Measurements from ENCODE around the gene FOXO3. TPM values are rescaled to one million over a fixed set of nuclear protein-coding genes. Genes with fewer than 3 reads are reported as not detected.

Gene FOXO3
- total RNA-seq, 1 experiment from 2014 or later = 43.8 TPM

DNA sequence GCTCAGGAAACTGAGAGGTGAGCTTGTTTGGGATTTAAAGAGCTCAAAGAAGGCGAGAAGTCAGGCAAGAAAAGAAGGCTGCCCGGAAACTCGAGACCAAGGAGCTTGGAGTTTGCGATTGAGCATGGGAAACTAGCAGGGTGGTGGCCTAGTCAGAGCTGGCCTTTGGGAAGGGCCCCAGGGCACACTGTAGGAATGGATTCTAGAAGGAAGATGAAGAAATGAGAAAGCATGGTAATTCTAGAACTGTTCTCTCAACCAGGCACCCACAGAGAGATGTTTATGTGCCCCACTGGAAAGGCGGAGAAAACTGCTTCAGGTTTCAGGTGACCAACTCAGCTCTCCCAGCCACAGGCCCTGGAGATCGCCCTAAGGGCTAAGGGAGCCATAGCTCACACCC is 126.2 kb downstream of the FOXO3 start:
- no peaks in the 10 kb centered on the region for H3K36me3 ChIP-seq (ENCODE audit: control insufficient read depth, insufficient read depth, low read length)
- ChIA-PET CTCF (no interaction called here), POLR2A (no interaction called here)
- H3K27ac ChIP-seq (ENCODE audit: low read length) = no peak overlapping the region
- TF ChIP-seq, protein P1, sequence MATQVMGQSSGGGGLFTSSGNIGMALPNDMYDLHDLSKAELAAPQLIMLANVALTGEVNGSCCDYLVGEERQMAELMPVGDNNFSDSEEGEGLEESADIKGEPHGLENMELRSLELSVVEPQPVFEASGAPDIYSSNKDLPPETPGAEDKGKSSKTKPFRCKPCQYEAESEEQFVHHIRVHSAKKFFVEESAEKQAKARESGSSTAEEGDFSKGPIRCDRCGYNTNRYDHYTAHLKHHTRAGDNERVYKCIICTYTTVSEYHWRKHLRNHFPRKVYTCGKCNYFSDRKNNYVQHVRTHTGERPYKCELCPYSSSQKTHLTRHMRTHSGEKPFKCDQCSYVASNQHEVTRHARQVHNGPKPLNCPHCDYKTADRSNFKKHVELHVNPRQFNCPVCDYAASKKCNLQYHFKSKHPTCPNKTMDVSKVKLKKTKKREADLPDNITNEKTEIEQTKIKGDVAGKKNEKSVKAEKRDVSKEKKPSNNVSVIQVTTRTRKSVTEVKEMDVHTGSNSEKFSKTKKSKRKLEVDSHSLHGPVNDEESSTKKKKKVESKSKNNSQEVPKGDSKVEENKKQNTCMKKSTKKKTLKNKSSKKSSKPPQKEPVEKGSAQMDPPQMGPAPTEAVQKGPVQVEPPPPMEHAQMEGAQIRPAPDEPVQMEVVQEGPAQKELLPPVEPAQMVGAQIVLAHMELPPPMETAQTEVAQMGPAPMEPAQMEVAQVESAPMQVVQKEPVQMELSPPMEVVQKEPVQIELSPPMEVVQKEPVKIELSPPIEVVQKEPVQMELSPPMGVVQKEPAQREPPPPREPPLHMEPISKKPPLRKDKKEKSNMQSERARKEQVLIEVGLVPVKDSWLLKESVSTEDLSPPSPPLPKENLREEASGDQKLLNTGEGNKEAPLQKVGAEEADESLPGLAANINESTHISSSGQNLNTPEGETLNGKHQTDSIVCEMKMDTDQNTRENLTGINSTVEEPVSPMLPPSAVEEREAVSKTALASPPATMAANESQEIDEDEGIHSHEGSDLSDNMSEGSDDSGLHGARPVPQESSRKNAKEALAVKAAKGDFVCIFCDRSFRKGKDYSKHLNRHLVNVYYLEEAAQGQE (IDR thresholded peaks at IDR 0.05; ENCODE audit: insufficient read depth in 1 of 2, low read depth in 2 of 2, low read length in 1 of 2) = no peak
- TF ChIP-seq TCF7L2 (IDR thresholded peaks at IDR 0.05; ENCODE audit: low read depth, low read length) = no peak
- no peak for TF ChIP-seq POLR2AphosphoS5 (IDR thresholded peaks at IDR 0.05; ENCODE audit: low read depth, low read length)
- TF ChIP-seq CTCF (IDR thresholded peaks at IDR 0.05) = no peak
- TF ChIP-seq SIN3A (IDR thresholded peaks at IDR 0.05; ENCODE audit: borderline replicate concordance, insufficient read depth, low read depth, low read length) = no peak
- in situ Hi-C loops (cut with HindIII; ENCODE audit: low pct_unique_long_range_greater_than_20kb, low sequenced_read_pairs) (no loop called here), intact Hi-C loops (cut with micrococcal nuclease; ENCODE audit: unreplicated experiment) (no loop called here)
- H3K27me3 ChIP-seq (ENCODE audit: control insufficient read depth, insufficient read depth, low read length) = no peaks in the 10 kb centered on the region
- ATAC-seq = no peak
- H3K9me3 ChIP-seq (ENCODE audit: control insufficient read depth, insufficient read depth, low read depth, low read length) = no peaks in the 10 kb centered on the region
- H3K4me1 ChIP-seq (ENCODE audit: control insufficient read depth, insufficient read depth, low read length) = peaks cover 6% of the 10 kb centered on the region; the same call in 1 of the 2 replicates
- H3K4me3 ChIP-seq (ENCODE audit: low read depth in 2 of 2, low read length in 2 of 2) = no peak overlapping the region
- DNase-seq (ENCODE audit: low read depth, low spot score) = no peak
- BruUV-seq (replicated peaks) = no TSS peak

GRCh38 chr6:108687921-108688320 is 127.2 kb downstream of the FOXO3 start:
- POLR2A ChIA-PET = interaction anchor here (0.5 kb wide), 1 partner anchor 106 kb away, joined by 5 read pairs; no protein-coding TSS in a partner anchor
- Histone ChIP-seq H3K36me3 (ENCODE audit: control insufficient read depth, insufficient read depth, low read length) (no peaks in the 10 kb centered on the region), H3K27me3 (ENCODE audit: control insufficient read depth, insufficient read depth, low read length) (no peaks in the 10 kb centered on the region), H3K4me1 (ENCODE audit: control insufficient read depth, insufficient read depth, low read length) (peaks cover 6% of the 10 kb centered on the region; the same call in 1 of the 2 replicates), H3K9me3 (ENCODE audit: control insufficient read depth, insufficient read depth, low read depth, low read length) (no peaks in the 10 kb centered on the region), H3K4me3 (ENCODE audit: low read depth in 2 of 2, low read length in 2 of 2) (no peak overlapping the region), H3K27ac (ENCODE audit: low read length) (no peak overlapping the region)
- TF ChIP-seq CTCF (IDR thresholded peaks at IDR 0.05) (no peak), TCF7L2 (IDR thresholded peaks at IDR 0.05; ENCODE audit: low read depth, low read length) (no peak), SIN3A (IDR thresholded peaks at IDR 0.05; ENCODE audit: borderline replicate concordance, insufficient read depth, low read depth, low read length) (no peak), POLR2AphosphoS5 (IDR thresholded peaks at IDR 0.05; ENCODE audit: low read depth, low read length) (no peak)
- TF ChIP-seq, protein P1 (IDR thresholded peaks at IDR 0.05; ENCODE audit: insufficient read depth in 1 of 2, low read depth in 2 of 2, low read length in 1 of 2) = no peak
- BruUV-seq (replicated peaks) = no TSS peak
- ATAC-seq (no peak), DNase-seq (ENCODE audit: low read depth, low spot score) (no peak)
- in situ Hi-C loops (cut with HindIII; ENCODE audit: low pct_unique_long_range_greater_than_20kb, low sequenced_read_pairs) = no loop called here
- intact Hi-C loops (cut with micrococcal nuclease; ENCODE audit: unreplicated experiment) = no loop called here
- CTCF ChIA-PET = no interaction called here
